Measurements from ENCODE around the gene CNTN4.

The CNTN4 gene

GRCh38 chr3:2158828-2159227 is 60.2 kb downstream of the CNTN4 start:
- no peak for TF ChIP-seq CTCF (IDR thresholded peaks at IDR 0.05; ENCODE audit: low read depth, low read length)
- H3K4me3 ChIP-seq (ENCODE audit: low read depth, low read length), result no peak overlapping the region
- no peak for DNase-seq (ENCODE audit: low read depth, low spot score)
- in situ Hi-C loops (cut with HindIII; ENCODE audit: low sequenced_read_pairs), result no loop called here

- no peak overlapping the region for H3K4me3 ChIP-seq (ENCODE audit: low read depth, low read length)
- TF ChIP-seq CTCF (IDR thresholded peaks at IDR 0.05; ENCODE audit: low read depth, low read length), result no peak
- no peak for DNase-seq (ENCODE audit: low read depth, low spot score)
- in situ Hi-C loops (cut with HindIII; ENCODE audit: low sequenced_read_pairs), result no loop called here
Observed at GRCh38 chr3:2166552-2166951, 67.9 kb downstream of the CNTN4 start.

GRCh38 chr3:2172561-2173171 is 74.0 kb downstream of the CNTN4 start:
- H3K4me3 ChIP-seq (ENCODE audit: low read depth, low read length), result no peak overlapping the region
- DNase-seq (ENCODE audit: low read depth, low spot score), result no peak
- TF ChIP-seq CTCF (IDR thresholded peaks at IDR 0.05; ENCODE audit: low read depth, low read length), result no peak
- in situ Hi-C loops (cut with HindIII; ENCODE audit: low sequenced_read_pairs), result no loop called here

GRCh38 chr3:2180634-2181033 is 82.0 kb downstream of the CNTN4 start:
- H3K4me3 ChIP-seq (ENCODE audit: low read depth, low read length), result no peak overlapping the region
- no peak for DNase-seq (ENCODE audit: low read depth, low spot score)
- no peak for TF ChIP-seq CTCF (IDR thresholded peaks at IDR 0.05; ENCODE audit: low read depth, low read length)
- in situ Hi-C loops (cut with HindIII; ENCODE audit: low sequenced_read_pairs), result no loop called here

DNA sequence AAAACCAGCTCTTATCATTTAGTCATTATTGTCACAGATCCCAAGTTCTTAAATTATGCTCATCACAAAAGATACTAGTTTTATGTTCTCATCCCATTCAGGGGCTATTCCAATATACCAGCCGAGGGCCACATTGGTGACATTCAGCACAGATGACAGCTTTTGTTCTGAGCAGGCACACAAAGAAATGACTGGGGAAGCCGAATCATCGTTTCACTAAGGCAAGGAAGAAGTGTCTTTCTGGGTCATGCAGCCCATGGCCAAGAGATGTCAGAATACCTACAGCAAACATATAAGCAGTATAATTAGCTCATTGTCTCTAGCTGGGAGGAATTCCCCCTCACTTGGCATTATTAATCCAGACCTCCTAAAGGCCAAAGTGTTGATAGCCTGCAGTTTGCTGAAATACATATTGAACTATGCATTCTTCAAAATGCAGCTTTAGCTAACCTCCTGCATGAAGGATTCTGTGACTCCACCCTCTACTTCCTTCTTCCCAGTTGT is 100.2 kb downstream of the CNTN4 start:
- in situ Hi-C loops (cut with HindIII; ENCODE audit: low sequenced_read_pairs), result no loop called here
- TF ChIP-seq CTCF (IDR thresholded peaks at IDR 0.05; ENCODE audit: low read depth, low read length), result no peak
- no peak for DNase-seq (ENCODE audit: low read depth, low spot score)
- no peak overlapping the region for H3K4me3 ChIP-seq (ENCODE audit: low read depth, low read length)

DNA sequence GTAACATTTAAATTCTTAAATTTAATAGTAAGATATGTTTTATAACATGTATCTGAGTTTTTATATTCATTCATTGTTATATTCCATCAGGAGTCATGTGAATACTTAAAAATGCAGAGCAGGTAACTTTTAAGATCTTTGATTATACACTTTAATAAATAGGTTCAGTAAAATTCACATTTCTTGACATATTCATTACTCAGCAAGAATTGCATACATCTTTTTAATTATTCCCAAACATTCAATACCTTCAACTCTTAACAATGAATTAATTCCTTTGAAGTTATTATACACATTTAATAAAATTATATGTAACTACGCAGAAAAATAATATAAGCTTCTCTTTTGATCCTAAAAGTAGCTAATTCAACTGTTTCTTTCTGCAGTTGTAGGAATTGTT is 105.4 kb downstream of the CNTN4 start:
- TF ChIP-seq CTCF (IDR thresholded peaks at IDR 0.05; ENCODE audit: low read depth, low read length), result no peak
- DNase-seq (ENCODE audit: low read depth, low spot score), result no peak
- in situ Hi-C loops (cut with HindIII; ENCODE audit: low sequenced_read_pairs), result no loop called here
- H3K4me3 ChIP-seq (ENCODE audit: low read depth, low read length), result no peak overlapping the region

Data from astrocyte of the spinal cord (primary cell).